Natural killer cell (primary cell): ENCODE measurements around the gene SPATA3. TPM values are rescaled to one million over a fixed set of nuclear protein-coding genes. Genes with fewer than 3 reads are reported as not detected.
A peak's percentile ranks its signal among the peaks of the same experiment; 100 is the strongest.

ENCODE experiments used
- ATAC-seq, 3 donors: fragments of 150-1000 bp in 2 of 3; fragments of 200-7000 bp in 1 of 3; cut with Tn5 transposase; 1 replicate in 1 of 3; 2 replicates in 2 of 3; pipeline ENCODE4 v1.10.0; 2021; ENCODE audit warnings: mild to moderate bottlenecking in 2 of 3, moderate library complexity in 2 of 3
- DNase-seq, 2 donors: peaks; one replicate each; pipeline versions ENCODE4 v3.0.0 to v3.0.0-alpha.2; 2013 to 2021; ENCODE audit warnings: mixed read lengths in 1 of 2
- H3K27ac ChIP-seq: one replicate; pipeline ENCODE4 v1.5.1; 2013; ENCODE audit warnings: mild to moderate bottlenecking, low read length
- H3K27me3 ChIP-seq: one replicate; pipeline ENCODE4 v1.6.1; 2013; ENCODE audit warnings: low read length; ENCODE audit not compliant: control insufficient read depth, insufficient read depth
- H3K36me3 ChIP-seq: one replicate; pipeline ENCODE4 v1.6.1; 2013; ENCODE audit warnings: low read length; ENCODE audit not compliant: control insufficient read depth, insufficient read depth
- H3K4me1 ChIP-seq: one replicate; pipeline ENCODE4 v1.6.1; 2013; ENCODE audit warnings: low read length; ENCODE audit not compliant: control insufficient read depth, insufficient read depth
- H3K4me3 ChIP-seq: one replicate; pipeline ENCODE4 v1.5.1; 2013; ENCODE audit warnings: low read length
- H3K9me3 ChIP-seq: one replicate; pipeline ENCODE4 v1.6.1; 2013; ENCODE audit warnings: low read length; ENCODE audit not compliant: control insufficient read depth, insufficient read depth
- H3K27ac Mint-ChIP-seq, 2 donors: one replicate each; pipeline ENCODE4 v1.8.0; 2022; ENCODE audit warnings: mild to moderate bottlenecking in 2 of 2, mixed read lengths in 2 of 2, moderate library complexity in 1 of 2
- H3K27me3 Mint-ChIP-seq, 2 donors: one replicate each; pipeline ENCODE4 v1.8.0; 2022; ENCODE audit warnings: low read depth in 2 of 2, mixed read lengths in 2 of 2
- H3K36me3 Mint-ChIP-seq: one replicate; pipeline ENCODE4 v1.8.0; 2022; ENCODE audit warnings: mixed read lengths
- H3K4me1 Mint-ChIP-seq, 2 donors: one replicate each; pipeline ENCODE4 v1.8.0; 2022; ENCODE audit warnings: mixed read lengths in 2 of 2
- H3K4me3 Mint-ChIP-seq: one replicate; pipeline ENCODE4 v1.8.0; 2022; ENCODE audit warnings: mild to moderate bottlenecking, moderate library complexity, mixed read lengths
- H3K9me3 Mint-ChIP-seq, 2 donors: one replicate each; pipeline ENCODE4 v1.8.0; 2022; ENCODE audit warnings: mixed read lengths in 2 of 2
- CTCF ChIP-seq: fragments of 200-600 bp; IDR thresholded peaks from one replicate; pipeline ENCODE4 v1.8.0; 2022; ENCODE audit warnings: antibody characterized with exemption
- WGBS: methylation state at CpG from one replicate; pipeline ENCODE4 v1.1.7; 2013; ENCODE audit warnings: missing lambda C conversion rate; ENCODE audit not compliant: insufficient coverage; 5-methylcytosine and 5-hydroxymethylcytosine counted together
- intact Hi-C: fragments of 100-400 bp; cut with micrococcal nuclease; formaldehyde crosslinking; loops from one replicate; pipeline ENCODE4 v1.14.2; 2022
- total RNA-seq, 4 donors: library from RNA; stranded (reverse); fragments of 120-200 nt in 1 of 4; gene quantifications; one replicate each; pipeline versions ENCODE4 v1.2.3 to v1.2.4, GENCODE V29; 2013 to 2022

The SPATA3 gene
- total RNA-seq, 3 donors from 2014 or later (not counting 1 experiment from before 2014, with no cell fraction given), result not detected

GRCh38 chr2:230969659-230970015 is 26.3 kb upstream of the SPATA3 start:
- TF ChIP-seq CTCF, result no peak
- Histone ChIP-seq H3K36me3 (no peaks in the 10 kb centered on the region), H3K27me3 (no peaks in the 10 kb centered on the region), H3K9me3 (no peaks in the 10 kb centered on the region), H3K27ac (no peak overlapping the region), H3K4me3 (no peak overlapping the region), H3K4me1 (peaks cover 23% of the 10 kb centered on the region)
- no peaks in the 10 kb centered on the region for H3K9me3 Mint-ChIP-seq
- no peak for DNase-seq
- no peak overlapping the region for H3K27ac Mint-ChIP-seq
- H3K27me3 Mint-ChIP-seq, result peaks cover 13 to 36% of the 10 kb centered on the region in 2 donors
- no peaks in the 10 kb centered on the region for H3K36me3 Mint-ChIP-seq
- H3K4me3 Mint-ChIP-seq, result no peak overlapping the region
- H3K4me1 Mint-ChIP-seq, result peaks cover 10 to 17% of the 10 kb centered on the region in 2 donors
- ATAC-seq, result no peak
- WGBS, result 87% methylated on average over 2 of the region's 2 CpGs
- intact Hi-C loops, result loop anchor here (5.0 kb wide), 1 partner anchor 37 kb away; no protein-coding TSS in a partner anchor

- WGBS, result 75% methylated on average over 4 of the region's 5 CpGs
- H3K4me1 ChIP-seq, result peaks cover 43% of the 10 kb centered on the region
- no peak overlapping the region for H3K27ac ChIP-seq
- no peak overlapping the region for H3K4me3 Mint-ChIP-seq
- H3K27me3 ChIP-seq, result no peaks in the 10 kb centered on the region
- H3K36me3 Mint-ChIP-seq, result no peaks in the 10 kb centered on the region
- intact Hi-C loops, result loop anchor here (5.0 kb wide), 1 partner anchor 40 kb away; no protein-coding TSS in a partner anchor
- no peaks in the 10 kb centered on the region for H3K9me3 Mint-ChIP-seq
- DNase-seq, result no peak
- no peak for ATAC-seq
- no peaks in the 10 kb centered on the region for H3K36me3 ChIP-seq
- peaks cover 22 to 36% of the 10 kb centered on the region in 2 donors for H3K4me1 Mint-ChIP-seq
- H3K9me3 ChIP-seq, result no peaks in the 10 kb centered on the region
- no peak overlapping the region for H3K4me3 ChIP-seq
- H3K27ac Mint-ChIP-seq, result peak overlapping the region; percentile 54 to 97
- no peak for TF ChIP-seq CTCF
- H3K27me3 Mint-ChIP-seq, result peaks cover 28 to 48% of the 10 kb centered on the region in 2 donors
Observed at GRCh38 chr2:230972046-230972445, 23.9 kb upstream of the SPATA3 start.

- H3K27me3 Mint-ChIP-seq, result peaks cover 25 to 47% of the 10 kb centered on the region in 2 donors
- 26% methylated on average over 17 of the region's 17 CpGs for WGBS
- H3K4me1 Mint-ChIP-seq, result peaks cover 22 to 41% of the 10 kb centered on the region in 2 donors
- H3K4me3 Mint-ChIP-seq, result peak overlapping the region; percentile 81
- H3K27ac Mint-ChIP-seq, result peak overlapping the region; percentile 96 to 97
- no peaks in the 10 kb centered on the region for H3K36me3 Mint-ChIP-seq
- no peak for TF ChIP-seq CTCF
- peak overlapping the region; percentile 77 for H3K27ac ChIP-seq
- H3K9me3 Mint-ChIP-seq, result no peaks in the 10 kb centered on the region
- intact Hi-C loops, result loop anchor here (1.0 to 5.0 kb wide), 3 partner anchors 42 to 180 kb away; no protein-coding TSS in a partner anchor
- H3K27me3 ChIP-seq, result no peaks in the 10 kb centered on the region
- DNase-seq, result peak; percentile 78 to 91
- no peaks in the 10 kb centered on the region for H3K9me3 ChIP-seq
- H3K4me1 ChIP-seq, result peaks cover 43% of the 10 kb centered on the region
- H3K4me3 ChIP-seq, result no peak overlapping the region
- peak; percentile 87 to 96 (median 93) for ATAC-seq
- H3K36me3 ChIP-seq, result no peaks in the 10 kb centered on the region
Observed at GRCh38 chr2:230974096-230974913, 21.6 kb upstream of the SPATA3 start.
